ENCODE results near the gene PACRGL.

- TF ChIP-seq POLR2A (IDR thresholded peaks at IDR 0.05; ENCODE audit: low read length) (no peak), MAX (IDR thresholded peaks at IDR 0.05) (no peak), RAD21 (conservative IDR thresholded peaks at IDR 0.05 in 1 of 2, IDR thresholded peaks at IDR 0.05 in 1 of 2) (no peak), POLR2AphosphoS2 (conservative IDR thresholded peaks at IDR 0.05; ENCODE audit: low read length) (no peak)
Measured at GRCh38 chr4:20681271-20681670, 19.0 kb upstream of the PACRGL start.

All from A549 (cell line).